ENCODE results near the gene ZBTB40.

ZBTB40 gene

GRCh38 chr1:22567197-22567596 lies 115.5 kb downstream of the ZBTB40 start:
- H3K4me3 ChIP-seq (ENCODE audit: control insufficient read depth, low read depth, low read length), result no peak overlapping the region
- DNase-seq (ENCODE audit: low read depth), result no peak
- TF ChIP-seq, protein P1, sequence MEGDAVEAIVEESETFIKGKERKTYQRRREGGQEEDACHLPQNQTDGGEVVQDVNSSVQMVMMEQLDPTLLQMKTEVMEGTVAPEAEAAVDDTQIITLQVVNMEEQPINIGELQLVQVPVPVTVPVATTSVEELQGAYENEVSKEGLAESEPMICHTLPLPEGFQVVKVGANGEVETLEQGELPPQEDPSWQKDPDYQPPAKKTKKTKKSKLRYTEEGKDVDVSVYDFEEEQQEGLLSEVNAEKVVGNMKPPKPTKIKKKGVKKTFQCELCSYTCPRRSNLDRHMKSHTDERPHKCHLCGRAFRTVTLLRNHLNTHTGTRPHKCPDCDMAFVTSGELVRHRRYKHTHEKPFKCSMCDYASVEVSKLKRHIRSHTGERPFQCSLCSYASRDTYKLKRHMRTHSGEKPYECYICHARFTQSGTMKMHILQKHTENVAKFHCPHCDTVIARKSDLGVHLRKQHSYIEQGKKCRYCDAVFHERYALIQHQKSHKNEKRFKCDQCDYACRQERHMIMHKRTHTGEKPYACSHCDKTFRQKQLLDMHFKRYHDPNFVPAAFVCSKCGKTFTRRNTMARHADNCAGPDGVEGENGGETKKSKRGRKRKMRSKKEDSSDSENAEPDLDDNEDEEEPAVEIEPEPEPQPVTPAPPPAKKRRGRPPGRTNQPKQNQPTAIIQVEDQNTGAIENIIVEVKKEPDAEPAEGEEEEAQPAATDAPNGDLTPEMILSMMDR (conservative IDR thresholded peaks at IDR 0.05; ENCODE audit: control insufficient read depth, insufficient read depth, low read depth, low read length), result no peak

DNA sequence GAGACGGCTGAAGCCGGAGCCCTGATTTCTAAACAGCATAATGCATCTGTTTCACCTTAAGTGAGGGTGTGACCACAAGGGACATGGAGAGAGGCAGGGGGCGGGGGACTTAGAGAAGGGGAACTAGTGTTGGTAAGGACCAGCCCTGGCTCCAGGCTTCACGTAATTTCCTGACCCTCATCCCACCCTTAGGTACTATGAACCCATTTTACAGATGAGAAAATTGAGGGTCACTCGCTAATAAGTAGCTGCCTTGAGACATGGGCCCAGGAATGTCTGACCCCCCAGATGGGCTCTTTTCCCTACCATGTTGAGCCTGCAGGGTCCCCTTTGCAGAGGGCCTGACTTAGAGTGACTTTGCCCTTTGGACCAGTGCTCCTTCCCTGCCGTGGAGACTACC lies 116.3 kb downstream of the ZBTB40 start:
- no peak for DNase-seq (ENCODE audit: low read depth)
- TF ChIP-seq, protein P1 (conservative IDR thresholded peaks at IDR 0.05; ENCODE audit: control insufficient read depth, insufficient read depth, low read depth, low read length), result no peak
- H3K4me3 ChIP-seq (ENCODE audit: control insufficient read depth, low read depth, low read length), result no peak overlapping the region

DNA sequence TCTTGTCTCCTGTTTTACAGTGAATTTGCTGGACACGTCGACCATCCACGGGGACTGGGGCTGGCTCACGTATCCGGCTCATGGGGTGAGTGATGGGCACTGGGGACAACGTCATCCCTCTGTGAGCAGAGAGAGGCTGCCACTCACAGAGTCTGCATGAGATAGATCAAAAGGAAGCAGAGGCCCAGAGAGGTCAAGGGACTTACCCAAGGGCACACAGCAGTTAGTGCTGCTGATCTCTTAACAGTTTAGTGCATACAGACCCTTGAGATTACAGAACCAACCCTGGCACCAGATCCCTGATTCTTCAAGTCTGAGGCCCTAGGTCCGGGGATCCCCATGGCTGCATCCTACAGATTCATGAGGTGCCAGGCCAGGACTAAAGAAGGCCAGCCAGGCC lies 117.6 kb downstream of the ZBTB40 start:
- no peak overlapping the region for H3K4me3 ChIP-seq (ENCODE audit: control insufficient read depth, low read depth, low read length)
- TF ChIP-seq, protein P1 (conservative IDR thresholded peaks at IDR 0.05; ENCODE audit: control insufficient read depth, insufficient read depth, low read depth, low read length), result no peak
- DNase-seq (ENCODE audit: low read depth), result no peak

- DNase-seq (ENCODE audit: low read depth), result no peak
- no peak overlapping the region for H3K4me3 ChIP-seq (ENCODE audit: control insufficient read depth, low read depth, low read length)
These were observed 118.7 kb downstream of the ZBTB40 start for GRCh38 chr1:22570140-22570909.

GRCh38 chr1:22572818-22573217 lies 121.2 kb downstream of the ZBTB40 start:
- TF ChIP-seq, protein P1 (conservative IDR thresholded peaks at IDR 0.05; ENCODE audit: control insufficient read depth, insufficient read depth, low read depth, low read length), result no peak
- DNase-seq (ENCODE audit: low read depth), result no peak
- no peak overlapping the region for H3K4me3 ChIP-seq (ENCODE audit: control insufficient read depth, low read depth, low read length)

More at GRCh38 chr1:22570140-22570909, 118.7 kb downstream of the ZBTB40 start:
- TF ChIP-seq, protein P1 (conservative IDR thresholded peaks at IDR 0.05; ENCODE audit: control insufficient read depth, insufficient read depth, low read depth, low read length), result no peak

- no peak for DNase-seq (ENCODE audit: low read depth)
- TF ChIP-seq, protein P1 (conservative IDR thresholded peaks at IDR 0.05; ENCODE audit: control insufficient read depth, insufficient read depth, low read depth, low read length), result no peak
- H3K4me3 ChIP-seq (ENCODE audit: control insufficient read depth, low read depth, low read length), result no peak overlapping the region
These were observed 121.6 kb downstream of the ZBTB40 start for GRCh38 chr1:22573237-22573636.
